HUDEP-2 (cell line): Measurements from ENCODE around the gene ATP6V1B1.
A peak's percentile ranks its signal among the peaks of the same experiment; 100 is the strongest.

ENCODE experiments used
- DNase-seq, 76 experiments: peaks; one replicate each; lab custom pipeline; 2025; ENCODE audit not compliant: unreplicated experiment in 76 of 76; lab: John Stamatoyannopoulos, UW

Gene ATP6V1B1

DNA sequence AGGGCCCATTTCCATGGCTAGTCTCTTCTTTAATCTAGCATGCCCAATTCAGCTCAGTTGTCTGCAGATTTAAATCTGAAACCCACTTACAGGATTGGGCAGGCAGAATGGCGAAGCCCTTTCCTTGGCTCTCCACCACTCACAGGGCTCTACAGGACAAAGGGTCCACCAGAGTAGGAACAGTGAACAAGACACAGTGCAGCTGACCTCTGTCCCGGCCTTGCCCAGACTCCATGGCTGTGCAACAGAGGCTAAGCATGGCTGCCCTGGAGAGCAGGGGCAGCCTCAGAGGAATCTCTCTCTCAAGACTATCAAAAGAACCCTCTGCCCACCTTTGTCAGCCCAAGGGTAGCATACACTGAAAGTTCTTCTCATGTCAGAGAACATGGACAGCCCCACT lies 9.7 kb upstream of the ATP6V1B1 start:
- no peak for DNase-seq

DNA sequence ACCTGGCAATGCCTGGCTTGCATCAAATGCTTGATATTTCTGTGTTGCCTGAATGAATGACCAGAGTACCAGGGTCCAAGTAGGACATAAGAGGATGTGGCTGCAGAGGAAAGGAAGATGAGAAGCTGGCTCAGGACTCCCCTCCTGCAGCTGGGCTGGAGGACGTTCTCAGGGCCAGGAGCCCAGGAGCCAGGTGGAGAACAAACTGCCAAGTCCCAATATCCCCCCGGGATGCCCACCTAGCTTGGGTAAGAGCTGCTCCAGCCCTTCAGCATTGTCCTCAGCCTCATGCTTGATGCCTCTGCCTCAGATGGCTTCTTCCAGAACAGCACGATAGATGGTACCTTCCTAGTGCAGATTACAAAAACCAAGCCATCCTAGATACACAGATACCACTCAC lies 8.6 kb upstream of the ATP6V1B1 start:
- DNase-seq = no peak

DNA sequence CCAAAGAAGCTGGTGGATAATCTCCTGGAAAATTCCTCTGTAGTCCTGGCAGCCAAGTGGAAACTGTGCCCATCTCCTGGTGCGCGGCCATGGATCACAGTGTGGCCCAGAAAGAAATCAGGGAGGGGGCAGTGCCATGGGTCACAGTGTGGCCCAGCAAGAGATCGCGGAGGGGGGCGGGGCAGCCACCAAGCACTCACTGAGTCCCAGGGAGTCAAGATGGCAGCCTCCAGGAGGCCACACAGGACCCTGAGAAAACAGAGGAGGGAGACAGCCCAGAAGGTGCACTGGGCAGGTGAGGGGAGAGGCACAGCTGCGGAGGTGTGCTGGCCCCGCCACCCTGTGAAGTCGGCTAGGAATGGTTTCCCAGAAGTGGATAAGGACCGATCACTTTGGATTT lies 8.1 kb upstream of the ATP6V1B1 start:
- no peak for DNase-seq

DNA sequence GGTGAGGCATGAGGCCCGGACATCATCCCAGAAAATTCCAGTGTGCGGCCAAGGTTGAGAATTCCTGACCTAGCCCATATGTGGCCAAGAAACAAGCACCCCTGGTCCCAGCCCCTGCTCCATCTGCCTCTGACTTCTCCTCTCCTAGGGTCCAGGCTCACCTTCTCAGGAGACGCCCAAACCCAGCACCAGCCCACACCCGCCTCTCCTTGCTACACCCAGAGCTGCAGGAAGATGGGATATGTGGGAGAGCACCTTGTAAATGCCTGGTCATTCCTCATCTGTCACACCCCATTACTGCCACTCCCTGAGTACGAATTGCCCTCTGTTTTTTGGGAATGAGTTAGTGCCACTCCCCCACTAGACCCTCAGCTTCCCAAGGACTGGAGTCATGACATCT lies 7.3 kb upstream of the ATP6V1B1 start:
- DNase-seq = no peak

DNA sequence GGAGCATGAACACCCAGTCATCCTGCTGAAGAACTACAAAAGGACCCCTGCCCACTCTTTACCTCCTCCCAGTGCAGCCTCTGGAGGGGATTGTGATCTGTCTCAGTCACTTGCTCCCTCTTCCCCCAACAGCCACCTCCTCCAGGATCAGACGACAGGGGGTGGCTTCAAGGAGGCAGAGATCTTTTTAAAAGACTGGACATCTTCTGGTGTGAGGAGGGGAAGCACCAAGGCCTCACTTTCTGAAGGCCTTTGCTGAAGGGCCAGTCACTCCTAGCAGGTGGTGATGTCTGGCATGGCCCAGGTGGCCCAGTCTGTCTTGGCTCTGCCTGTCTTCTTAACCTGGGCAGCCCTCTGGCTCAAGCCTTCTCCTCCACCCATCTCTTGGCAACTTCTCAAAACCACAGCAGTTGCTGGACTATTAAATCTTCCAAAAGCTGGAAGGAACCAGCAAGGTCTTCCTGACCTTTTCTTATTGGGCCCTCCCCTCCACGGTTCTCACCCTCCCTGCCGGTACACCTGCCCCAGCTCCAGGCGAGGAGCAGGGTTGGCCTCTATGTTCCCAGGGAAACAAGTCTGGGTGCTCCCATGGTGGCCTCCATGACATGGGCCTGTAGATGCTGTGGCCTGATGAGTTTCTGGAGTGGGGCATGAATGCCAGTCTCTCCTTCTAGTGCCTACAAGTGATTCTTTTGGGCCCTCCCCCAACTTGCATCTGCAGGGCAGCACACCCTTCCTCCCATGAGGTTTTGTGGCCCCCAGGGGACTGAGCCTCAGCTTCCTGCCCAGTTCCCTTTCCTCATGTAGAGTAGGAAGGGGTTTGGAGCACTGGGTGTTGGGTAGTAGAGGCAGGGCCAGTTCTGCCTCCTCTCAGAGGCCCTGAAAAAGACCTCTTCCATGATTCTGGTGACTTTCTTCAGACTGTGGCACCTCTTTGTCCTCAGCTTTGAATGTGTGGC lies 5.0 kb upstream of the ATP6V1B1 start:
- DNase-seq = peak in 1 of 76 experiments; percentile 7

DNA sequence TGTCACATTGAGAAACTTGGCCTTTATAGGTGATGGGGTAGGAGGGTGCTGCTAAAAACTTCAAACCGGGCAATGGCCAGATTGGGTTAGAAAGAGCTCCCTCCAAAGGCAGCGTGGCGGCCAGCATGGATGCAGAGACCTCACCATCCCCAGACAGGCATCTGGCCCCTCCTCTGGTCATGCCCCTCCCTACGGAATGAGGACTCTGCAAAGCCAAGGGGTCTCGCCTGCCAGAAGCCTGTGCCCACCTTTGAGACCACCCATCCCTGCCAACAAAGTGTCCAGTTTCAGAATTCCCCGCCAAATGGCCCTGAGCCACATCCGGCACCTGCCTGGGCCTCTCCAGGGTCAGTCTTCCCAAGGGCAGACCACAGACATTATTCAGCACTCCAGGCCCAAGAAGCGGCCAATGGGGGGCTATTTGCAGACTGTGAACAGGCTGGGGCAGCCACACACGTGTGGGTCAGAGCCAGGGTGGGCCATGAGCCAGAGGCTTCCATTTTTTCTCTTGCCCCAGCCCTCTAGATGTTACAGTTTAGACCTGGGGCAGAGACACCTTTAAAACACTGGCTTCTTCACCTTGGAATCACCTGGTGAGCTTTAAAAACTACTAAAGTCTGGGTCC lies 4.2 kb upstream of the ATP6V1B1 start:
- no peak for DNase-seq

DNA sequence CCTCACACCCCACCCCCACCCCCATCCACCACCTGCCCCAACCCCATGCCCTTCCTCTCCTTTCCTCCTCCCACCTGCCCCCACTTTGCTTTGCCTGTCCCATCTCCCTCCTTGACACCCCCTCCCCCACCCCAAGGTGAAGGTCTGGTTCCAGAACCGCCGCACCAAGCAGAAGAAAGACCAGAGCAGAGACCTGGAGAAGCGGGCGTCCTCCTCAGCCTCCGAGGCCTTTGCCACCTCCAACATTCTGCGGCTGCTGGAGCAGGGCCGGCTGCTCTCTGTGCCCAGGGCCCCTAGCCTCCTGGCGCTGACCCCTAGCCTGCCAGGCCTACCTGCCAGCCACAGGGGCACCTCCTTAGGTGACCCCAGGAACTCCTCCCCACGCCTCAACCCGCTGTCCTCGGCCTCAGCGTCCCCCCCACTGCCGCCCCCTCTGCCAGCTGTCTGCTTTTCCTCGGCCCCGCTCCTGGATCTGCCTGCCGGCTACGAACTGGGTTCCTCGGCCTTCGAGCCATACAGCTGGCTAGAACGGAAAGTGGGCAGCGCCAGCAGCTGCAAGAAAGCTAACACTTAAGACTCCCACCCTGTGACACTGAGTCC lies 3.0 kb upstream of the ATP6V1B1 start:
- no peak for DNase-seq

DNA sequence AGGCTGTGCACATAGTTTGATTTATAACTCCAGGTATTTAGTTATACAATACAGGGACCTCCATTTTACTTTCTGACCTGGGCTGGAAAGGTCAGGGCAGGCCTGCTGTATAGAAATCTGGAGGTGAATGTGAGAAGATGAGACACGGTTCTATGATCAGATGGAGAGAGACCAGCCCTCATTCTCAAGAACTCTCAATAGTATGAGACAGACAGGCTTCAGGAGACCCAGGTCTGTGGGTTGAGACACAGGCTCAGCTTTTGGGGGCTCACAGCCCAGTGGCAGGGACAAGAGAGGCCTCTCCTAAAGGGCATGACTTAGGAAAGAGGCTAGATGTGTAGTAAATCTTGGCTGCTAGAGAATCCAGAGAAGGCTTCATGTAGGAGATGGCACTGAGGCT lies 719 bp upstream of the ATP6V1B1 start:
- no peak for DNase-seq

DNA sequence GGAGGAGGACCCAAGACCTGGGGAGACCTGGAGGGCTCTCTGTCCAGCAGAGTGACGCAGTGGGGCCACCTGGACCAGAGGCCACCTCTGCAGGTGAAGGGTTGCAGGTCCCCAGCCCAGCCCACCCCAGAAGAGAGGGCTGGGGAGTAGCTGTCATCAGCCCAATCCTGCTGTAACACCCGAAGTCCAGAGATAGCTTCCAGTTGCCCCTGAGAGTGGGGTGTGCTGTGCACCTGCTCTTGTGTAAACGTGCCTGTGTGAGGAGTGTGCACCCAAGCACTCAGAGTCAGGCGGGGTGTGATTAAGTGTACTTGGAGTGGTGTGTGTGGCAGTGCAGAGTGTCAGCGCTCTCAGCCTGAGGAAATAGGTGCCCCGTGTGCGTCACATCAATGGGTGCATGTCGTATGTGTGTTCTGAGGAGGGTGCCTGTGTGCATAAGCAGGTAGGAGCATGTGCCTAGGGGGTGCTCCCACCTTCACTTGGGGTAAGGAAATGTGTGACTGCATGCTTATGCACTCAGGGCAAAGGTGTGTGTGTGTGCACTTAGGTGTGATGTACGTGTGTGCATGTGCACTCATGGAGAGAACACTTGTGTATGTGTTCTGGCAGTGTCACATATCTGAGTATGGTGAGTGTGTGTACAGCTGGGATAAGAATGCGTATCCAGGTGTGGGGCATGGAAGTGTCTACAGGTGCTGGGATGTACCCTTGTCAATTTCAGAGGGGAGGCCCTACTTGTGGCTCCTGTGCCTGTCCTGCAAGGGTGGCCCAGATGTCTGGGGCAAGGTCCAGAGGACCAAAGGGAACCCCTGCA lies 672 bp downstream of the ATP6V1B1 start:
- no peak for DNase-seq

DNA sequence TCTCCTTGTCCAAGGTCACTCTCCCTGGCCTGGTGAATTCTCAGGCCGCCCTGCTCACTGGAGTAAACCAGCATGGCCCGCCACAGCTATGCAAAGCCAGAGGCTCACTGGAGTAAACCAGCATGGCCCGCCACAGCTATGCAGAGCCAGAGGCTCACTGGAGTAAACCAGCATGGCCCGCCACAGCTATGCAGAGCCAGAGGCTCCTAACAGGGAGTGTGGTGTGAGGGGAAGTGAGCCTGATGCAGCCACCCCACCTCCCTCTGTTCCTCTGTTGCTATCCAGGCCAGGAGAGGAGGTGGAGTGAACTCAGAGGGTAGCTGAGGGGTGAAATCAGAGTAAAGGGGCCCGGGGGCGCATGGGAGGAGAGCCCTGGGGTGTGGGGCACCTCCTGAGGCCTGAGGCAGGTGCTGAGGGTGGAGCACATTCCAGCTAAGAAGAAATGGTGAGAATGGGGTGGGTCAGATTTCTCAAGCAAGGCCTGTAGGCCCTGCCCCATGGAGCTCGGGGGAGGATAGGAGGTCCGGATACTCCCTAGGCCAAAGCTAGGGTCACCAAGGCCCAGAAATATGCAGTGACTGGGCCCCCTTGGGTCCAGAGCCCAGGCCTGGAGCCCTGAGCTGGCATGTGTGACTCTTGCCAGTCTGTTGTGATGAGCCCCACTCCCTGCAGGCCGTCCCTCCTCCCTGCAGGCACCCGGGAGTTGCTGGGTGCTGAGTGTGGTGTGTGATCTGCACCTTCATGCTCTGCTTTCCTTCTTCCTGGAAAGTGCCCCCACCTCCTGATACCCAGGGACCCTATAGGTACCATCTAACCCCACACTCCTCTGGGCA lies 1.5 kb downstream of the ATP6V1B1 start:
- no peak for DNase-seq

DNA sequence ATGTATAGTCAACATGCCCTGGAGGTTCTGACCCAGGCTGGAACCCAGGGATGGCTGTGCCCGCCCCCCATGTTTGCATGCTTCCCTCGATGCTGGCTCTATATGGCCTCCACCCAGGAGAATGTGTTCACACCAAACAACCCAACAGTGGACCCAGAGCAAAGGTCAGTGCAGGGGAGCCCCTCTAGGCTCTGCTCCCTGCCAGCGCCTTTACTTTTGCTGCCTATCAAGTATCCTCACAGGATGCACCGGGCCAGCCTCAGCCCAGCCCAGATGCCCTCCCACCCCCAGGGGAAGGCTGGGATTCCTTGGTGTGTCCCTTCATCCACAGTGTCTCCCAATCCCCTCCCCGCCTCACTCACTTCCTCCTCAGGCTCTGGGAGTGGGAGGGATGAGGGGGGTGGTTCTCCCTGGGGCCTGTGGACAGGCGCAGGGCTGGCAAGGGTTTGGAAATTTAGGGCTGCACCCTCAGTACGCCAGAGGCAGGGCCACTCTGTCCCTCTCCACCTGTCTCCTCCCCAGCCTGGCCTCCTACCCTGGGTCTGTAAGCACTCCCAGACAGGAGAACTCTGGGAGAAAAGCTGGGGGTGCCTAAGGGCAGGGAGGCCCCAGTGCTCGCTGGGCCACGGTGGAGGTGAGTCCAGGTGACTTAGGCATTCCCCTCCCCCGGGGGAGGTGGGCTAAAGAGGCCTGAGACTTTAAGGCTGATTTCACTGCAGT lies 2.3 kb downstream of the ATP6V1B1 start:
- no peak for DNase-seq

DNA sequence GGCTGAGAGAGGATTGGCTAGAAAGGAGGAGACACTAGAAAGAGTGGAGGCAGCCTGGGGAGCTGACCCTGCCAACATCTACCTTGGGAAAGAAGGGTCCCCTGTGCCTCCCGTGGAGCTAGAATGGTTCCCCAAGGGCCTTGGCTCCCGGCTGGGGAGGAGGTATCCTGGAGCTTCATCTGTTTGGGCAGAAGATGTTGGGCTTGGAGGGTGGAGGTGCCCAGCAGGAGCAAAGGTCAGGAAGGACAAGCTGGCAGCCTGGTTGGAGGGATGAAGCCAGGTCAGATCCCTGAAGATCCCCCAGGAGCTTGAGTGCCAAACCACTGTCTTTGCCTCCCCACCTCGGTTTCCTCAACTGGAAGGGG lies 2.9 kb downstream of the ATP6V1B1 start:
- no peak for DNase-seq

DNA sequence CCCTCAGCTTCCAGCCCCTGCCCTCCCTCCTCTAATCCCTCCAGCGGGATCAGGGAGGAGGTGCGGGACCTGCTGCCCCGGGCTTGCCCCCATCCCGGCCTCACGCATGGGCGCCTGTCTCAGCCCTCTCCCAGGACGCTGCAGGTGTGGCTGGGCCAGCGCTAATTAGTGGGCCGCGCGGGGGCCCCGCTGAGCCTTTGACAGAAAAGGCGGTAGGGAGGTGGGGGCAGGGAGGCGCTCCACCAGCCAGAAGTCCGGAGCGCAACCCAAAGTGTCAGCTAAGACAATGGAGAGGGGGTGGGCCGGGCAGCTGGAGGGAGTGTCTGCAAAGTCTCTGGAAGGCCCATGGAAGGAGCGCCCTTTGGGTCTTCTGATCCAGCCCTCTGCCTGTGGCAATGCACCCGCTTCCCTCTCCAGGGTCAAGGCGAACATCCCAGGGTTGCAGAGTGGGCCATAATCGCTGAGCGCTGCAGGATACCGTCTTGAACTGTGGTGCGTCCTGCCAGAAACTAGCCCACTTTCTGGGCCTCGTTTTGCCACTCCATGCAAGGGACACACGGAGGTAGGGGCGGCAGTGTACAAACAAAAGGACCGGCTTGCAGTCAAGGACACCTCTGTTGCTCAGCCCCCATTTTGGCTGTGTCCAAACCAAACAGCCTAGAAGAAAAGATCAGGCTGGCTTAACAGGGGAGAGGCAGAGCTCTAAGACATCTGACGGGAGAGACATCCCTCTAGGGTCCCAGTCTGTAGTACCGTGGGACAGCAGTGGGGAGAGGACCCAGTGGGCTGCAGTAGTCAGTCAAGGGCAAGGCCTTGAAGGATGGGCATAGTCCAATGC lies 3.5 kb downstream of the ATP6V1B1 start:
- no peak for DNase-seq

DNA sequence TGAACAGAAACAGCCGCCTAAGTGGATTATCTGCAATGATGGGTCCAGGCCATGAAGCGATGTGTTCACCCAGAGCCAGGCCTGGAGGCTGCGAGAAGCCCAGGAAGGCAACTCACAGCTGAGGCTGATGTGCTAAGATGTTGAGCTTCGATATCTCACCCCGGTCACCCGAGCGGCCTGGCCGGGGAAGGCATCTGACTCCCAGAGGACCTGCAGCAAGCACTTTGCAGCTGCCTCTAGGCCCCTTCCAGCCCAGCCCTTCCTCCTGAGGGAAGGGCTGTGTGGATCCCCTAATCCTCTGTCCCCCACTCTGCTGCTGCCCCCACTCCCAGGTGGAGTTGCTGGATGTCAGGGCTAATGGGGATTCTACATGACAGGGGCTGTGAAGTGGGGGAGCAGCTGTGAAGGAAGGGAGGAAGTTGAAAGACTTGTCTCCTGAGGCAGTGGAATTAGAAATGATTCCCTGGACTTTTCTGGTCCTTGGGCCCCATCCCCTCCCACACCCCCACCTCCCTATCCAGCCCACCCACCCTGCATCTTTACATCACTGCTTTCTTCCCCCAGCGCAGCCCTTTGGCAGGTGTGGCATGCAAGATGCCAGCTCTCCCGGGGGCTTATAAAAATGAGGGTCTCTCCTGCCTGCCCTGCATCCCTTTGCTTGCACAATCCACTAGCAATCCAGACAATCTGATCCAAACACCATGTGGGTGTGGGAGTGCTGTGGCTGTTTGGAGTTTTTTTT lies 4.3 kb downstream of the ATP6V1B1 start:
- DNase-seq = no peak

DNA sequence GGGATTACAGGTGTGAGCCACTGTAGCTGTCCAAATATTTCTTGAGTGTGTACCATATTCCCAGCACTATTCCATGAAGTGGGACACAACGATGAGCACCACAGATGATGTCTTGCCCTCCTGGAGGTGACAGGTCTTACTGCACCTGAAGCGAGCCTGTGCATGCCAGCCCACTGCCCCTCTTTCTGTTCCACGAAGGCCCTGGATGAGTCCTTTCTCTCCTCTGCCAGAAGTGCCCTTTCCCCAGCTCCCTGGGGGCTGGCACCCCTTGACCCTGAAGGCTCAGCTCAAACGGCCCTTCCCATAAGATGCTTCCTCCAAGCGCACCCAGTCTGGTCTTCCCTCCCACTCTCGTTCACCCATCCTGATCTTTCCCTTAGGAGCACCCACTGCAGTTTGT lies 5.5 kb downstream of the ATP6V1B1 start:
- DNase-seq = no peak

DNA sequence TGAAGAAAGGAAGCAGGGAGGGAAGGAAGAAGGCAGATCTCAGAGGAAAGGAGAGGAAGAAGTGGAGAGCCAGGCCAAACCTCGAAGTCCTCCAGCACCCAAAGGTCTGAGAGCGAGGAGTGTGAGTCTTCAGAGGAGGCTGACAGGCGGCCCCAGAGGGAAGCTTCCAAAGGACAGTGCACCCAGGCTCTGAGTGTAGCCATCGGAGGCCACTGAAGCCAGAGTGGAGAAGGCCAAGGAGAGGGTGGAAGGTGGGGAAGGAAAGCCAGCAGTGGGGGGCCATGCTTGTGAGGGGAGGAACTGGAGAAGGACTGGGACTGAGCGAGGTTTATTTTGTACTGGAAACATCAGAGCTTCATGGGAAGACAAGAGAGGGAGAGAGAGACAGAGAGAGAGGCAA lies 6.0 kb downstream of the ATP6V1B1 start:
- no peak for DNase-seq

DNA sequence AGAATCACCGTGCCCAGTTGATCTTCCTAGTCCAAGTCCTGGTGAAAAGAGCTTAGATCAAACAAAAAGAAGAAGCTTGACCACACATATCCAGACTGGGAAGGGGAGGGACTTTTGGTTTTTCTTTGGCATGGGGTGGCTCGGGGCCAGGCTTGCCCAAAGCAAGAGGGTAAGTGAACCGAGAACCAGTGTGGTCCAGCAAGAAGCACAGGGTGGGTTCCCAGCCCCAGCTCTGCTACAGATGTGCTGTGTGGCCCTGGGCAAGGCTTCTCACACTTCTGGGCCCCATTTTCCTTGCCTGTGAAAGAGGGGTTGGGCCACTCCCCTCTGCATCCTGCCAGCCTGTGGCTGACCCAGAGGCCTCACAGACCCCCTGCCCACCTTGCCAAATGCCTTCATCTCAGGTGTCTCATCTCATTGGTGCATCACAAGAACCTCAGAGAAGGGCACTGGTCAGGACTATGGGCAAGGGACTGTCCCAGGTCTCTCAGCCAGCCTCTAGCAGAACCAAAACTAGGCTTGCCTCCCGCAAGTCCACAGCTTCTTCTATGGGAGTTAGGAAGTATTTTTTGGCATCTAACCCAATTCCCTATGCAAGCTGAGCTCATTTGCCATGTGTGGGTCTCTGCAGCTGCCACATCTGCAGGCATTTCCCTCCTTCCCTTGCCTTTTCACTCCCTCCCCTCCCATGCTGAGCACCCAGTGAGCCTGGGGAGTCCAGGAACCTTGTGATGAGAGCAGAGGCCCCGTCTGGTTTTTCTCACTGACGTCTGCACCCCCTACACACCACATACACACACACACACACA lies 6.9 kb downstream of the ATP6V1B1 start:
- DNase-seq = no peak
